H1 (cell line): Measurements from ENCODE around the gene PIK3CA. TPM values are rescaled to one million over a fixed set of nuclear protein-coding genes. Genes with fewer than 3 reads are reported as not detected.

Experiments
- CTCF ChIA-PET: fragments of 300-600 bp; sonication (Branson Sonifier 250); formaldehyde crosslinking; loops from one replicate; lab custom pipeline; 2021; ENCODE audit not compliant: partially characterized antibody; lab: Charles Lee
- POLR2A ChIA-PET: fragments of 300-600 bp; sonication (Branson Sonifier 250); formaldehyde crosslinking; loops from one replicate; lab custom pipeline; 2021; ENCODE audit warnings: inconsistent platforms; ENCODE audit not compliant: partially characterized antibody; lab: Charles Lee
- DNase-seq, 2 experiments: peaks; one replicate each; pipeline versions ENCODE4 v3.0.0 to v3.0.0-alpha.2; 2010 to 2022; ENCODE audit warnings: low spot score in 2 of 2, low read depth in 1 of 2, mixed read lengths in 1 of 2
- FAIRE-seq: peaks from 2 replicates; lab custom pipeline; 2011; peaks lifted over from hg19 to GRCh38; lab: Jason Lieb, UNC
- H2AFZ ChIP-seq: 2 replicates; pipeline ENCODE4 v1.8.1; 2012; ENCODE audit warnings: low read length, inconsistent platforms
- H2AK5ac ChIP-seq: 2 replicates; pipeline ENCODE4 v1.6.1; 2013; ENCODE audit warnings: low read depth, low read length
- H2BK120ac ChIP-seq: replicated peaks from 2 replicates; pipeline ENCODE3; 2013; ENCODE audit warnings: low read depth, low read length, inconsistent platforms
- H2BK12ac ChIP-seq: 2 replicates; pipeline ENCODE4 v1.6.1; 2013; ENCODE audit warnings: low read depth, low read length
- H2BK15ac ChIP-seq: 2 replicates; pipeline ENCODE4 v1.6.1; 2013; ENCODE audit warnings: low read length
- H2BK20ac ChIP-seq: 2 replicates; pipeline ENCODE4 v1.6.1; 2013; ENCODE audit warnings: low read length
- H2BK5ac ChIP-seq: 2 replicates; pipeline ENCODE4 v1.6.1; 2013; ENCODE audit warnings: low read depth, low read length
- H3K14ac ChIP-seq: 2 replicates; pipeline ENCODE4 v1.6.1; 2013; ENCODE audit warnings: inconsistent platforms; ENCODE audit not compliant: insufficient read length
- H3K18ac ChIP-seq: 2 replicates; pipeline ENCODE4 v1.6.1; 2013; ENCODE audit warnings: low read length; ENCODE audit errors: extremely low read depth
- H3K23ac ChIP-seq: 2 replicates; pipeline ENCODE4 v1.6.1; 2013; ENCODE audit warnings: inconsistent platforms; ENCODE audit not compliant: insufficient read length
- H3K23me2 ChIP-seq: 2 replicates; pipeline ENCODE4 v1.6.1; 2013; ENCODE audit warnings: low read depth, low read length
- H3K27ac ChIP-seq: 2 replicates; pipeline ENCODE4 v1.6.1; 2011; ENCODE audit warnings: low read depth, low read length, inconsistent platforms
- H3K27me3 ChIP-seq, 4 experiments: replicated peaks in 1 of 4; 1 replicate in 1 of 4; 2 replicates in 3 of 4; pipeline versions ENCODE4 v1.6.1 to v1.8.1; 2011 to 2013; ENCODE audit warnings: low read length in 3 of 4, mild to moderate bottlenecking in 3 of 4, inconsistent platforms in 2 of 4, mixed read lengths in 2 of 4, moderate library complexity in 1 of 4; ENCODE audit not compliant: control insufficient read depth in 3 of 4, insufficient read depth in 3 of 4; ENCODE audit errors: extremely low read depth in 1 of 4
- H3K36me3 ChIP-seq, 4 experiments: 2 replicates each; pipeline versions ENCODE4 v1.6.1 to v1.8.1; 2011 to 2013; ENCODE audit warnings: mild to moderate bottlenecking in 4 of 4, low read length in 3 of 4, moderate library complexity in 2 of 4, control low read depth in 1 of 4, inconsistent platforms in 1 of 4; ENCODE audit not compliant: insufficient read depth in 4 of 4, control insufficient read depth in 2 of 4
- H3K4ac ChIP-seq: replicated peaks from 2 replicates; pipeline ENCODE3; 2013; ENCODE audit warnings: low read length, low read depth, mixed read lengths, inconsistent platforms; ENCODE audit not compliant: insufficient read length
- H3K4me1 ChIP-seq, 4 experiments: replicated peaks in 1 of 4; 1 replicate in 1 of 4; 2 replicates in 3 of 4; pipeline versions ENCODE4 v1.6.1 to v1.8.1; 2011 to 2013; ENCODE audit warnings: low read length in 3 of 4, inconsistent platforms in 2 of 4, mixed read lengths in 1 of 4; ENCODE audit not compliant: insufficient read depth in 4 of 4, control insufficient read depth in 3 of 4
- H3K4me2 ChIP-seq, 2 experiments: 2 replicates each; pipeline versions ENCODE4 v1.6.1 to v1.8.1; 2011 to 2013; ENCODE audit warnings: low read depth in 2 of 2, low read length in 2 of 2, control low read depth in 1 of 2, inconsistent platforms in 1 of 2, mild to moderate bottlenecking in 1 of 2; ENCODE audit not compliant: insufficient read depth in 1 of 2
- H3K4me3 ChIP-seq, 4 experiments: fragments of 200-600, 300-600 bp in 1 of 4; sonication (generic), shearing (Covaris generic), sonication (Bioruptor Twin) in 1 of 4; 2 replicates each; pipeline versions ENCODE4 v1.5.1 to v1.8.1; 2011 to 2016; ENCODE audit warnings: low read length in 4 of 4, low read depth in 3 of 4, control low read depth in 2 of 4, inconsistent platforms in 2 of 4, mild to moderate bottlenecking in 2 of 4, mixed read lengths in 1 of 4, moderate library complexity in 1 of 4; ENCODE audit not compliant: insufficient read depth in 2 of 4; ENCODE audit errors: extremely low read depth in 1 of 4
- H3K56ac ChIP-seq: replicated peaks from 2 replicates; pipeline ENCODE3; 2013; ENCODE audit warnings: low read depth, mild to moderate bottlenecking, mixed read lengths, low read length, inconsistent platforms; ENCODE audit not compliant: insufficient read length
- H3K79me1 ChIP-seq: 2 replicates; pipeline ENCODE4 v1.6.1; 2013; ENCODE audit warnings: low read depth, low read length, control low read depth
- H3K79me2 ChIP-seq, 2 experiments: 2 replicates each; pipeline versions ENCODE4 v1.6.1 to v1.8.1; 2012 to 2013; ENCODE audit warnings: low read length in 2 of 2, mild to moderate bottlenecking in 2 of 2, inconsistent platforms in 1 of 2; ENCODE audit not compliant: insufficient read depth in 2 of 2, control insufficient read depth in 1 of 2
- H3K9ac ChIP-seq, 4 experiments: replicated peaks in 1 of 4; 1 replicate in 1 of 4; 2 replicates in 3 of 4; pipeline versions ENCODE4 v1.6.1 to v1.8.1; 2011 to 2013; ENCODE audit warnings: low read depth in 3 of 4, low read length in 3 of 4, control low read depth in 2 of 4, mild to moderate bottlenecking in 2 of 4, moderate library complexity in 2 of 4, inconsistent platforms in 1 of 4; ENCODE audit errors: extremely low read depth in 1 of 4
- H3K9me3 ChIP-seq, 2 experiments: 2 replicates each; pipeline versions ENCODE4 v1.6.1 to v1.8.1; 2012 to 2013; ENCODE audit warnings: mild to moderate bottlenecking in 2 of 2, moderate library complexity in 2 of 2, control low read depth in 1 of 2, inconsistent platforms in 1 of 2, low read depth in 1 of 2, low read length in 1 of 2, mixed read lengths in 1 of 2; ENCODE audit not compliant: insufficient read depth in 2 of 2
- H4K20me1 ChIP-seq, 2 experiments: replicated peaks in 1 of 2; 2 replicates each; pipeline versions ENCODE3 to v1.8.1; 2011 to 2013; ENCODE audit warnings: inconsistent platforms in 2 of 2, low read length in 2 of 2, mild to moderate bottlenecking in 1 of 2; ENCODE audit not compliant: insufficient read depth in 2 of 2, control insufficient read depth in 1 of 2
- H4K5ac ChIP-seq: 2 replicates; pipeline ENCODE4 v1.6.1; 2013; ENCODE audit warnings: low read length, low read depth, mixed read lengths, inconsistent platforms; ENCODE audit not compliant: insufficient read length
- H4K8ac ChIP-seq: 2 replicates; pipeline ENCODE4 v1.8.0; 2013; ENCODE audit warnings: mild to moderate bottlenecking, moderate library complexity, low read length, inconsistent platforms; ENCODE audit not compliant: insufficient read depth; ENCODE audit errors: extremely low read depth
- H4K91ac ChIP-seq: replicated peaks from 2 replicates; pipeline ENCODE3; 2013; ENCODE audit warnings: low read length, mixed read lengths, inconsistent platforms; ENCODE audit not compliant: insufficient read length
- CBX5 ChIP-seq: fragments of 300-800, 300-1000 bp; sonication (generic); IDR thresholded peaks from 2 replicates; pipeline ENCODE4 v1.7.1; 2016; ENCODE audit warnings: antibody characterized with exemption, low read length, low read depth
- HDAC6 ChIP-seq: IDR thresholded peaks from one replicate; pipeline ENCODE4 v1.7.1; 2012; ENCODE audit warnings: low read depth, mild to moderate bottlenecking, inconsistent platforms, low read length, moderate library complexity
- TAF7 ChIP-seq: optimal IDR thresholded peaks from 2 replicates; pipeline ENCODE3; 2011; ENCODE audit warnings: low read depth, mild to moderate bottlenecking, inconsistent platforms, low read length, moderate library complexity, borderline replicate concordance
- TCF12 ChIP-seq: IDR thresholded peaks from 2 replicates; pipeline ENCODE4 v1.6.1; 2011; ENCODE audit warnings: low read depth, mild to moderate bottlenecking, low read length
- ZNF274 ChIP-seq: IDR thresholded peaks from 2 replicates; pipeline ENCODE4 v1.7.0; 2012; ENCODE audit warnings: low read length, borderline replicate concordance; ENCODE audit errors: extremely low read depth
- WGBS, 2 experiments: shearing (Covaris generic) in 1 of 2; methylation state at CpG; one replicate each; pipeline versions ENCODE4 v1.1.6 to v1.1.7; 2013 to 2015; ENCODE audit warnings: low lambda C conversion rate in 2 of 2, mixed read lengths in 2 of 2, inconsistent platforms in 1 of 2, low coverage in 1 of 2, missing lambda C conversion rate in 1 of 2; ENCODE audit not compliant: insufficient replicate concordance in 2 of 2, insufficient coverage in 1 of 2, insufficient read length in 1 of 2; ENCODE audit errors: extremely low coverage in 1 of 2, missing lambda C conversion rate in 1 of 2; 5-methylcytosine and 5-hydroxymethylcytosine counted together
- polyA plus RNA-seq, 7 experiments: library from polyadenylated mRNA; depleted of rRNA in 3 of 7; stranded (reverse) in 5 of 7; unstranded in 2 of 7; fragments of >200 nt in 5 of 7; fragments of 200-250 nt in 2 of 7; gene quantifications; 1 replicate in 5 of 7; 2 replicates in 1 of 7; 4 replicates in 1 of 7; pipeline versions ENCODE4 v1.2.1 to v1.2.3, GENCODE V29; 2011 to 2013; ENCODE audit warnings: missing spikeins in 2 of 7, mixed read lengths in 2 of 7
- total RNA-seq: library from RNA; stranded (reverse); fragmentation: NEBNext Ultra II Directional; extraction: Animal tissue kit (Norgen Biotek cat#: 25700); gene quantifications from 2 replicates; pipeline ENCODE4 v1.2.1, GENCODE V29; 2021

PIK3CA gene
- total and polyA plus RNA-seq, 2 of the 8 experiments (the other 6 are each of a cell fraction or from before 2014, with no cell fraction given) = 1.6 to 11.3 TPM

DNA sequence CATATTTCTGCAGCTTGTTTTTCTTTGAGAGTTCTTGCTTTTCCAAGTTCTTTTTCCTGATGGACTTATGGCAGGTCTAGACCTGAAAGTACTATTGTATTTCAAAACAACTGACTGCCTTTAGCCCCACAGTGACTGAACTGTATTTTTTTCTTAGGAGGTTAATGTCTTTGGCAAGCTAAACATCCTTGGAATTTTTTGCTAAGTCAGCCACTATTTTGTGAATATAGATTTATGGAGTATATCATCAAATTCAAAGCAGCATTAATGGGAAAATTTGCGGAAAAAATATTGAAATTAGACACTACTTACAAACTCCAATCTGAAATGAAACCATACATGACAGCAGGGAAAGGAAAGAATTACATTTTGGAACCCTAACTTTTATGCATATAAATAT lies 8.6 kb downstream of the PIK3CA start:
- TF ChIP-seq ZNF274 (no peak), CBX5 (no peak), TAF7 (no peak), TCF12 (no peak), HDAC6 (no peak)
- Histone ChIP-seq H2BK5ac (no peak overlapping the region), H3K9me3 (peaks cover 2 to 5% of the 10 kb centered on the region in 2 experiments; a peak in 3 of 4 replicates), H3K9ac (no peak overlapping the region), H2AK5ac (no peak overlapping the region), H2AFZ (no peak overlapping the region), H3K4me2 (no peak overlapping the region), H4K91ac (no peak overlapping the region), H3K23me2 (no peaks in the 10 kb centered on the region), H4K20me1 (peaks cover 1 to 4% of the 10 kb centered on the region in 2 experiments), H3K14ac (no peak overlapping the region), H3K4me3 (no peak overlapping the region), H3K4me1 (no peaks in the 10 kb centered on the region), H3K4ac (no peak overlapping the region), H3K79me2 (peaks cover under 1 to 93% of the 10 kb centered on the region in 2 experiments), H3K36me3 (no peaks in the 10 kb centered on the region), H3K79me1 (no peaks in the 10 kb centered on the region), H3K18ac (no peak overlapping the region), H4K8ac (no peak overlapping the region), H3K27me3 (no peaks in the 10 kb centered on the region), H3K23ac (no peak overlapping the region), H2BK15ac (no peak overlapping the region), H3K56ac (no peak overlapping the region), H2BK12ac (no peak overlapping the region), H3K27ac (no peak overlapping the region), H4K5ac (no peak overlapping the region), H2BK120ac (no peak overlapping the region), H2BK20ac (no peak overlapping the region)
- POLR2A ChIA-PET = no interaction called here
- 82% methylated on average over 1 of the region's 1 CpG; no CpG with 5 or more reads in 1 of the 2 experiments for WGBS, 2 experiments
- no peak for FAIRE-seq
- DNase-seq = no peak
- CTCF ChIA-PET = interaction anchor here (1.4 kb wide), 1 partner anchor 159 kb away, joined by 3 read pairs; no protein-coding TSS in a partner anchor
